ENCODE data around the gene NME2.

The NME2 gene

DNA sequence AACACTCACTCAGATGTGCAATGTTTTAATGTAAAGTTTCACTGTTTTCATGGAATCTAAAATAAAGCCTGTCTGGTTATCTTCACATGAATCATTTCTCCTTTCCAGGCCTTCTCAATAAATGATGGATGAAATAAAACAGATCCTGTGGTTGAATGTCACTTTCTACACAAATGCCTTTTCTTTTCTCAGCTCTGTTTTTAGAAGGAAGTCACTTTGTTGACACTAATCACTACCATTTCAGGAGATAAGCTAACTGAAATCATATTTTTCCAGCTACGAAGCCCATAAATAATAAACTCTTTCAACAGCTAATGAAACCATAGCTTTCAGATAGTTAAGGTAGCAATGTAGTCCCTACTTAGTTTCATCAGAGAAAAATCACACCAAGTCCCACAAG is 17.9 kb downstream of the NME2 start:
- no peak for DNase-seq (ENCODE audit: insufficient read length)
- no peak for TF ChIP-seq TAF1 (IDR thresholded peaks at IDR 0.05; ENCODE audit: borderline replicate concordance, low read depth, low read length)
- no peak for TF ChIP-seq POLR2AphosphoS5 (IDR thresholded peaks at IDR 0.05; ENCODE audit: low read depth, low read length)
- TF ChIP-seq POLR2A (IDR thresholded peaks at IDR 0.05; ENCODE audit: low read depth, low read length), result no peak
- no peak for FAIRE-seq

DNA sequence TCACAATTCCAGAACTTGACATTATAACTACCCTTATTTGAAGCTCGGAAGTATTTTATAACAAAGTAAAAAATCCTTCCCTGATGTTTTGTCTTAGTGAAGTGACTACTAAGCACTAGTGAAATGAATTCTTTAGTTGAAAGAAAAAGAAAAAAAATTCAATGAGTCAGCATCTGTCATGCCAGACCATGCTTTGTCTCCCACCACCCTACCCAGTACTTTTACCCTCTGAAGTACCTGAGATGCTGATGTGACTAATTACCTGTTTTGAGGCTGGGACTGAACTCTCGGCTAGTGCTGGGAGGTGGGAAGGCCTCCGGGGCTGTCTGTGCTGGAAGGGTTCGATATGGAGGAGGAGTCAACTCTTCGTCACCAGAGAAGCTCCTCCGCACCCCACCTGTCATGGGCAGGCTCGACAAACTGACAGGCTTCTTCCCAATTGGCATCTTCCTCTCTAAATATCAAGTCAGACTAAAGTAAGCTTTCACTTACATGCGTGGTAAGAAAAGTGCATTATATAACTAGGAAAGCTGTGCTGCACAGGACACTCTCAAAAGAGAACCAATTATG is 19.6 kb downstream of the NME2 start:
- FAIRE-seq (no peak), DNase-seq (ENCODE audit: insufficient read length) (no peak)

DNA sequence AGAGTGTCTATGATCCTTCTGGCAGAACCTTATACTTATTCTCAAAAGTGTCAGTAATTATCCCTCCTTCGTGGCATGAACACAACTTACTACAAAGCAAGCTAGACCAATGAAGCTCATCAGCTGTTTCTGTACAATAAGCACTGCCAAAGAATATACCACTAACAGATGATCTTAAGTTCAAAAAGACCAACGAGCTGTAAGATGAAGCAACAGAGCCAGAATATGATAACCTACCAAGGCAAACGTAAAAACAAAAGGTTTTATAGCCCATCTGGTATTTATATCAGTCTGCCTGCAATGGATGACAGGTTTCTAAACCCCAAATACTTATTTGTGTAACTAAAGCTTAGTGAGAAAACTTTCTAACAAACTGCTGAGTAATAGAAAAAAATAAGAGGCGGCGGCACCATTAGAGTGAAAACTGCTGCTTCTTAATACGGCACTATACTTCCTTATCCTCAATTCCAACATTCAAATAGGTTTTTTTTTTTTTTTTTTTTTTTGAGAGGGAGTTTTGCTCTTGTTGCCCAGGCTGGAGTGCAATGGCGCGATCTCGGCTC is 22.1 kb downstream of the NME2 start:
- DNase-seq (ENCODE audit: insufficient read length) (no peak), FAIRE-seq (no peak)
- no peak for TF ChIP-seq POLR2AphosphoS5 (IDR thresholded peaks at IDR 0.05; ENCODE audit: low read depth, low read length)
- TF ChIP-seq POLR2A (IDR thresholded peaks at IDR 0.05; ENCODE audit: low read depth, low read length), result no peak
- TF ChIP-seq TAF1 (IDR thresholded peaks at IDR 0.05; ENCODE audit: borderline replicate concordance, low read depth, low read length), result no peak

More for the DNA sequence above, 19.6 kb downstream of the NME2 start:
- no peak for TF ChIP-seq POLR2AphosphoS5 (IDR thresholded peaks at IDR 0.05; ENCODE audit: low read depth, low read length)
- no peak for TF ChIP-seq TAF1 (IDR thresholded peaks at IDR 0.05; ENCODE audit: borderline replicate concordance, low read depth, low read length)
- no peak for TF ChIP-seq POLR2A (IDR thresholded peaks at IDR 0.05; ENCODE audit: low read depth, low read length)

DNA sequence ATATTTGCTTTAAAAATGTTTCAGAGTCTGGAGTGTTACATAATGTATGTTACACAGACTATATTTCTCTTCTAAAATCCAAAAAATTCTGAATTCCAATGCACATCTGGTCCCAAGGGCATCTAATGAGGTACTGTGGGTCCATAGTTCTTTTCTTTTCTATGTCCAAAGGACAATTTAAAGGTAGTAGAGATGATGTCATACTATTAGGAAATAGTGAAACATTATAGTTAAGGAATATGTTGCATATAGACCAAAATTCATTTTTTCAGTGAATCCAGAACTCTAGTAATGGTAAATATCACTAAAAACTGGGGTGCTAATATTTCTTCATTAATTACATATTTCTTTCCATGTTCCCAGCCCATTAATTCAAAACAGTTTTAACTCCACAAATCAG is 23.0 kb downstream of the NME2 start:
- FAIRE-seq, result no peak
- no peak for DNase-seq (ENCODE audit: insufficient read length)
- no peak for TF ChIP-seq POLR2A (IDR thresholded peaks at IDR 0.05; ENCODE audit: low read depth, low read length)
- TF ChIP-seq TAF1 (IDR thresholded peaks at IDR 0.05; ENCODE audit: borderline replicate concordance, low read depth, low read length), result no peak
- TF ChIP-seq POLR2AphosphoS5 (IDR thresholded peaks at IDR 0.05; ENCODE audit: low read depth, low read length), result no peak

DNA sequence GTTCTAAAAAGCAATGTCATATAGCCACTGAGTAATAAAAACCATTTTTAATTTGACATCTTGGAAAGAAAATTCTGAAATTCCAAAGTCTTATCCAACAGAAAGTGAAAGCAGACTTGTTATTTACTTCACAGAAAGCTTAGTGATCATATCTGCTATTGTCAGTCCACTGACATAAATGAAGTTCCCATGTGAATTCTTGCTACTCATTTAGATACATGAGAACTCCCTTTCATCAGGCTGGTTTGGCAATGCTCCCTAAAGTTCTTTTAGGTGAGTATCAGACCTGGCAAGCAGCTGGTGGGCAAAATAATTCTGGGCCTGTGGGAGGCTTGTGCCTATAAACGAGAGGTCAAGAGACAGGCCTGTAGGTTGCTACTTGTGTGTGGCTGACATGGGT is 23.4 kb downstream of the NME2 start:
- TF ChIP-seq TAF1 (IDR thresholded peaks at IDR 0.05; ENCODE audit: borderline replicate concordance, low read depth, low read length), result no peak
- no peak for TF ChIP-seq POLR2AphosphoS5 (IDR thresholded peaks at IDR 0.05; ENCODE audit: low read depth, low read length)
- no peak for TF ChIP-seq POLR2A (IDR thresholded peaks at IDR 0.05; ENCODE audit: low read depth, low read length)
- no peak for DNase-seq (ENCODE audit: insufficient read length)
- FAIRE-seq, result no peak

DNA sequence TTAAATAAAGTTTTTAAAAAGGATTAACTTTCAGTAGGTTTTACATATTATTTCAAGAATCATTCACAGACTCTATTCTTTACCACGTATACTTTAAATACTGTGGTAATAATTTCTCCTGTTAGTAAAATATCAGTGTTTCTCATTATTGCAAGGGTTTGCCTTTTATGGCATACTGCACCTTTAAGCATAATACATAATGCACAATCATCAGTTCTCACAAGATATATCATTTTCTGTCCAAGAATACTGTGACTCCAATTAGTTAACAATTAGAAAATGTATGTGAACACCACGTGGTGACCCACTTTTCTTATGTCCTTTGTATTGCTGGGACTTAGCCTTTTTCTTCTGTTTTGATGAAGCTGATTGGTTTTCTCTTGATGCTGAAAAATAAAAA is 25.7 kb downstream of the NME2 start:
- FAIRE-seq (no peak), DNase-seq (ENCODE audit: insufficient read length) (no peak)
- TF ChIP-seq TAF1 (IDR thresholded peaks at IDR 0.05; ENCODE audit: borderline replicate concordance, low read depth, low read length), result no peak
- TF ChIP-seq POLR2A (IDR thresholded peaks at IDR 0.05; ENCODE audit: low read depth, low read length), result no peak
- no peak for TF ChIP-seq POLR2AphosphoS5 (IDR thresholded peaks at IDR 0.05; ENCODE audit: low read depth, low read length)

DNA sequence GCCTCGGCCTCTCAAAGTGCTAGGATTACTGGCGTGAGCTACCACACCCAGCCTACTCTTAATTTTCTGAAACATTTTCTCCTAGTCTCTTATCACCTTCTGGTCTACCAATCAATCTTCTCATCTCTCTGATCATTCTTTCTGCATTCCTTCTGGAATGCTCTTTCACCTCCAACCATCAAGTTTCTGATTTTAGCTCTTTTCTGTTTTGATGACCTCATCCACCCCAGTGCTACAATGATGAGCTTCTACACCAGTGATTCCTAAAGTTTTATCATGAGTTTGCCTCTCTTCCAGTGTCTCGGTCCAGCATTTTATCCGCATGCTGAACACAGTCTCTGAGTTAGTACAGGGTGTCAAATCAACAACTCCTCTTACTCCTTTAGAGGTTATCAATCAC is 31.5 kb downstream of the NME2 start:
- FAIRE-seq, result no peak
- no peak for DNase-seq (ENCODE audit: insufficient read length)
- TF ChIP-seq TAF1 (IDR thresholded peaks at IDR 0.05; ENCODE audit: borderline replicate concordance, low read depth, low read length) (no peak), POLR2A (IDR thresholded peaks at IDR 0.05; ENCODE audit: low read depth, low read length) (no peak), POLR2AphosphoS5 (IDR thresholded peaks at IDR 0.05; ENCODE audit: low read depth, low read length) (no peak)

DNA sequence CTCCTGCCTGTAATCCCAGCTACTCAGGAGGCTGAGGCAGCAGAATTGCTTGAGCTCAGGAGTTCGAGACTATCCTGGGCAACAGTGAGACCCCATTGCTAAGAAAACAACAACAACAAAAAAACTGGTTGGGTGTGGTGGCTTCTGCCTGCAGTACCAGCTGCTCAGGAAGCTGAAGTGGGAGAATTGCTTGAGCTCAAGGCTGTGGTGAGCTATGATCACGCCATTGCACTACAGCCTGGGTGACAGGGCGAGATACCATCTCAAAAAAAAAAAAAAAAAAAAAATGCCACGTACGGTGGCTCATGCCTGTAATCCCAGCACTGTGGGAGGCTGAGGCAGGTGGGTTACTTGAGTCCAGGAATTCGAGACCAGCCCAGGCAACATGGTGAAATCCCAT is 34.1 kb downstream of the NME2 start:
- DNase-seq (ENCODE audit: insufficient read length) (no peak), FAIRE-seq (no peak)
- TF ChIP-seq TAF1 (IDR thresholded peaks at IDR 0.05; ENCODE audit: borderline replicate concordance, low read depth, low read length) (no peak), POLR2AphosphoS5 (IDR thresholded peaks at IDR 0.05; ENCODE audit: low read depth, low read length) (no peak), POLR2A (IDR thresholded peaks at IDR 0.05; ENCODE audit: low read depth, low read length) (no peak)

DNA sequence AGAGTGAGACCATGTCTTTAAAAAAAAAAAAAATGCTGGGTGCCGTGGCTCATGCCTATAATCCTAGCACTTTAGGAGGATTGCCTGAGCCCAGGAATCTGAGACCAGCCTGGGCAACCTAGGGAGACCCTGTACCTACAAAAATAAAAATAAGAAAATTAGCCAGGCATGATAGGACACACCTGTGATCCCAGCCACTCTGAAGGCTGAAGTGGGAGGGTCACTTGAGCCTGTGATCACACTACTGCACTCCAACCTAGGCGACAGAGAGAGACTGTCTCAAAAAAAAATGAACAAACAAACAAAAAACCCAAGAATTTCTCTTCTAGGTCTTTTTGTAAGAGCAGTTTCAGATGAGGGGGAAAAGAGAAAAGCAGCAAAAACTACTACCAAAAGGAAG is 34.6 kb downstream of the NME2 start:
- DNase-seq (ENCODE audit: insufficient read length), result no peak
- FAIRE-seq, result no peak
- TF ChIP-seq TAF1 (IDR thresholded peaks at IDR 0.05; ENCODE audit: borderline replicate concordance, low read depth, low read length) (no peak), POLR2AphosphoS5 (IDR thresholded peaks at IDR 0.05; ENCODE audit: low read depth, low read length) (no peak), POLR2A (IDR thresholded peaks at IDR 0.05; ENCODE audit: low read depth, low read length) (no peak)

DNA sequence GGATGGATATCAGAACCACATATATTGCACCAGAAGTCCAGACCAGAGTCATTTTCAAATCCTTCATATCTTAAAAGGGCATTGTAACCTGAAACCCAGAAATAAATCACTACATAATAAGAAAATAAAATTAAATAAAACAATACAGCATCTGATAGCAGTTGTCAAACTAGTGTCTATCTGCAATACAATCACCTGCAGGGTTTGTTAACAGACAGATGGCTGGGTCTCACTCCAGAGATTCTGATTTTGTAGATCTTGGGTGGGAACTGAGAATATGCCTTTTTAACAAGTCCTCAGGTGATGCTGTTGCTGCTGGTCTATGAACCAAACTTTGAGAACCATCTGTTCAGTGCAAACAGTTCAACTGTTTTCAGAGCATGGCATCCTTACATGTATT is 37.6 kb downstream of the NME2 start:
- DNase-seq (ENCODE audit: insufficient read length) (no peak), FAIRE-seq (no peak)
- TF ChIP-seq TAF1 (IDR thresholded peaks at IDR 0.05; ENCODE audit: borderline replicate concordance, low read depth, low read length) (no peak), POLR2A (IDR thresholded peaks at IDR 0.05; ENCODE audit: low read depth, low read length) (no peak)

DNA sequence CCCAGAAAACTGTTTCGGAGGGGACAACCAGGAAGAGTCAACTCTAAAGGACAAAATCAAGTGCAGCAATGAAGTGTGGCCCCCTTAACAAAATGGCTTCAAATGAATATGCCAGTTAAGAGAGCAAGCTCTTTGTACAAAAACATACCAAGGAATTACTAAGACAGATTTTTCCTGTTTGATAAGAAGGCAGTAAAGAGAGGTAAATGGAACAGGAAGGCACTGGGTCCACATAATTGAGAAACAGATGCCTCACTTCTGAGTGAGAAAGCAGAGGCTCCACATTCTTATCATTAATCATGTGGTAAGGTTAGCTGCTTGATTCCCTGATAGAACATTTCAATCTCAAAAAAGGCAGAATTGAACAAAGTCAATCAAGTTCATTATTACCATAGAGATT is 48.7 kb downstream of the NME2 start:
- TF ChIP-seq TAF1 (IDR thresholded peaks at IDR 0.05; ENCODE audit: borderline replicate concordance, low read depth, low read length) (no peak), POLR2A (IDR thresholded peaks at IDR 0.05; ENCODE audit: low read depth, low read length) (no peak), POLR2AphosphoS5 (IDR thresholded peaks at IDR 0.05; ENCODE audit: low read depth, low read length) (no peak)
- FAIRE-seq (no peak), DNase-seq (ENCODE audit: insufficient read length) (no peak)

DNA sequence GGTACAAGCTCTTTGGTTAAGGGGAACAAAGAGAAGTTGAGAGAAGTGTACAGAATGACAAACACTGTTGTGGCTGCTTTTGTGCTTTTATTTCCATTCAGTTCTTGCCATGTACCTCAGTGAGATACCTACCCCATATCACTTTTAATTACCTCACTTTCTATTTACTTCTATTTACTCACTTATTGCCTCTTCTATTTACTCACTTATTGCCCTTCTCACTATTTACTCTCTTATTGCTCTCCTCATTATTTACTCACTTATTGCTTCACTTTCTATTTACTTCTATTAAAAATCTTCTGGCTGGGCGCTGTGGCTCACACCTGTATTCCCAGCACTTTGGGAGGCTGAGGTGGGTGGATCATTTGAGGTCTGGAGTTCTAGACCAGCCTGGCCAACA is 51.7 kb downstream of the NME2 start:
- no peak for FAIRE-seq
- DNase-seq (ENCODE audit: insufficient read length), result no peak
- TF ChIP-seq TAF1 (IDR thresholded peaks at IDR 0.05; ENCODE audit: borderline replicate concordance, low read depth, low read length), result no peak
- no peak for TF ChIP-seq POLR2A (IDR thresholded peaks at IDR 0.05; ENCODE audit: low read depth, low read length)
- TF ChIP-seq POLR2AphosphoS5 (IDR thresholded peaks at IDR 0.05; ENCODE audit: low read depth, low read length), result no peak
